H9 (cell line): ENCODE results near the gene PCDHGB1. TPM values are rescaled to one million over a fixed set of nuclear protein-coding genes. Genes with fewer than 3 reads are reported as not detected.

ENCODE experiments used
- DNase-seq: peaks from one replicate; pipeline ENCODE4 v3.0.0-alpha.2; 2017
- H2AFZ ChIP-seq: one replicate; pipeline ENCODE4 v1.6.1; 2013; ENCODE audit warnings: mild to moderate bottlenecking, low read length, control low read depth, moderate library complexity
- H2AK5ac ChIP-seq: 2 replicates; pipeline ENCODE4 v1.6.1; 2013; ENCODE audit warnings: low read length, control low read depth, mixed read lengths; ENCODE audit not compliant: insufficient read length
- H2BK120ac ChIP-seq: one replicate; pipeline ENCODE4 v1.6.1; 2013; ENCODE audit warnings: low read depth, mild to moderate bottlenecking, low read length, control low read depth, inconsistent platforms; ENCODE audit not compliant: poor library complexity, severe bottlenecking
- H2BK12ac ChIP-seq: 2 replicates; pipeline ENCODE4 v1.6.1; 2013; ENCODE audit warnings: low read length, control low read depth, mixed read lengths, low read depth; ENCODE audit not compliant: insufficient read length
- H2BK15ac ChIP-seq: 2 replicates; pipeline ENCODE4 v1.6.1; 2013; ENCODE audit warnings: low read depth, low read length, control low read depth
- H2BK20ac ChIP-seq: one replicate; pipeline ENCODE4 v1.6.1; 2013; ENCODE audit warnings: low read depth, mild to moderate bottlenecking, low read length, control low read depth, inconsistent platforms; ENCODE audit not compliant: poor library complexity, severe bottlenecking
- H2BK5ac ChIP-seq: 2 replicates; pipeline ENCODE4 v1.6.1; 2013; ENCODE audit warnings: low read length, control low read depth, mixed read lengths; ENCODE audit not compliant: insufficient read length
- H3K14ac ChIP-seq: 2 replicates; pipeline ENCODE4 v1.6.1; 2013; ENCODE audit warnings: low read length, control low read depth; ENCODE audit not compliant: insufficient read depth
- H3K18ac ChIP-seq: 2 replicates; pipeline ENCODE4 v1.6.1; 2013; ENCODE audit warnings: low read depth, mild to moderate bottlenecking, mixed read lengths, low read length, control low read depth; ENCODE audit not compliant: insufficient read length
- H3K23ac ChIP-seq: 2 replicates; pipeline ENCODE4 v1.6.1; 2013; ENCODE audit warnings: low read length, control low read depth, mixed read lengths, low read depth; ENCODE audit not compliant: insufficient read length
- H3K23me2 ChIP-seq: 2 replicates; pipeline ENCODE4 v1.6.1; 2013; ENCODE audit warnings: low read depth, mild to moderate bottlenecking, mixed read lengths, low read length, control low read depth; ENCODE audit not compliant: insufficient read length, poor library complexity, severe bottlenecking
- H3K27ac ChIP-seq: 2 replicates; pipeline ENCODE4 v1.5.1; 2013; ENCODE audit warnings: low read length, control low read depth, mixed read lengths, low read depth; ENCODE audit not compliant: insufficient read length
- H3K27me3 ChIP-seq: 2 replicates; pipeline ENCODE4 v1.6.1; 2013; ENCODE audit warnings: low read length, control low read depth, inconsistent platforms; ENCODE audit not compliant: insufficient read depth
- H3K4ac ChIP-seq: 2 replicates; pipeline ENCODE4 v1.6.1; 2013; ENCODE audit warnings: low read depth, mild to moderate bottlenecking, control low read depth, inconsistent platforms, low read length, moderate library complexity
- H3K4me1 ChIP-seq: 2 replicates; pipeline ENCODE4 v1.6.1; 2013; ENCODE audit warnings: low read length, control low read depth, inconsistent platforms; ENCODE audit not compliant: insufficient read depth
- H3K4me2 ChIP-seq: 2 replicates; pipeline ENCODE4 v1.6.1; 2013; ENCODE audit warnings: low read length, control low read depth, mixed read lengths; ENCODE audit not compliant: insufficient read length, insufficient read depth
- H3K56ac ChIP-seq: 2 replicates; pipeline ENCODE4 v1.6.1; 2013; ENCODE audit warnings: low read depth, mild to moderate bottlenecking, mixed read lengths, low read length, control low read depth; ENCODE audit not compliant: insufficient read length
- H3K79me1 ChIP-seq: 2 replicates; pipeline ENCODE4 v1.6.1; 2013; ENCODE audit warnings: low read depth, mild to moderate bottlenecking, moderate library complexity, low read length, control low read depth, inconsistent platforms; ENCODE audit not compliant: insufficient read depth, poor library complexity, severe bottlenecking
- H3K79me2 ChIP-seq: 2 replicates; pipeline ENCODE4 v1.6.1; 2013; ENCODE audit warnings: low read length, control low read depth, inconsistent platforms; ENCODE audit not compliant: insufficient read depth
- H3K9ac ChIP-seq: 2 replicates; pipeline ENCODE4 v1.6.1; 2013; ENCODE audit warnings: low read length, control low read depth, mixed read lengths; ENCODE audit not compliant: insufficient read length; ENCODE audit errors: extremely low read depth
- H3K9me3 ChIP-seq: one replicate; pipeline ENCODE4 v1.6.1; 2013; ENCODE audit warnings: low read depth, low read length, inconsistent platforms; ENCODE audit not compliant: control insufficient read depth
- H3T11ph ChIP-seq: one replicate; pipeline ENCODE4 v1.6.1; 2013; ENCODE audit warnings: mild to moderate bottlenecking, low read length, control low read depth, inconsistent platforms
- H4K20me1 ChIP-seq: one replicate; pipeline ENCODE4 v1.6.1; 2013; ENCODE audit not compliant: control insufficient read depth, insufficient read length, insufficient read depth
- H4K5ac ChIP-seq: 2 replicates; pipeline ENCODE4 v1.6.1; 2013; ENCODE audit warnings: low read depth, mild to moderate bottlenecking, mixed read lengths, low read length, control low read depth; ENCODE audit not compliant: insufficient read length
- H4K8ac ChIP-seq: replicated peaks from 2 replicates; pipeline ENCODE4 v1.6.1; 2013; ENCODE audit warnings: low read length, control low read depth, mixed read lengths, low read depth; ENCODE audit not compliant: insufficient read length
- H4K91ac ChIP-seq: 2 replicates; pipeline ENCODE4 v1.6.1; 2013; ENCODE audit warnings: low read depth, mild to moderate bottlenecking, moderate library complexity, mixed read lengths, low read length, control low read depth; ENCODE audit not compliant: insufficient read length
- H3K27ac Mint-ChIP-seq, 3 experiments: 2 replicates in 2 of 3; 3 replicates in 1 of 3; pipeline ENCODE4 v1.8.0; 2020 to 2021; ENCODE audit warnings: mixed read lengths in 3 of 3, mild to moderate bottlenecking in 1 of 3, moderate library complexity in 1 of 3
- H3K27me3 Mint-ChIP-seq: 2 replicates; pipeline ENCODE4 v1.8.0; 2021; ENCODE audit warnings: low read depth, mild to moderate bottlenecking, moderate library complexity, mixed read lengths
- H3K36me3 Mint-ChIP-seq, 3 experiments: 2 replicates in 2 of 3; 3 replicates in 1 of 3; pipeline ENCODE4 v1.8.0; 2020 to 2021; ENCODE audit warnings: low read depth in 3 of 3, mixed read lengths in 3 of 3; ENCODE audit not compliant: insufficient read depth in 1 of 3
- H3K4me1 Mint-ChIP-seq, 2 experiments: 2 replicates each; pipeline ENCODE4 v1.8.0; 2020; ENCODE audit warnings: mixed read lengths in 2 of 2
- H3K4me3 Mint-ChIP-seq, 2 experiments: 2 replicates in 1 of 2; 3 replicates in 1 of 2; pipeline ENCODE4 v1.8.0; 2020 to 2021; ENCODE audit warnings: mild to moderate bottlenecking in 2 of 2, mixed read lengths in 2 of 2, moderate library complexity in 1 of 2
- H3K9me3 Mint-ChIP-seq, 2 experiments: 2 replicates in 1 of 2; 3 replicates in 1 of 2; pipeline ENCODE4 v1.8.0; 2020; ENCODE audit warnings: mild to moderate bottlenecking in 2 of 2, mixed read lengths in 2 of 2, moderate library complexity in 1 of 2
- CTCF ChIP-seq: fragments of 200-600 bp; sonication (generic); conservative IDR thresholded peaks from 3 replicates; pipeline ENCODE4 v1.8.0; 2021; ENCODE audit warnings: antibody characterized with exemption, mild to moderate bottlenecking
- WGBS: extraction: QIAGEN DNeasy Blood & Tissue Kit; methylation state at CpG from one replicate; pipeline ENCODE4 v1.1.7; 2013; ENCODE audit warnings: missing lambda C conversion rate, low lambda C conversion rate, mixed read lengths; ENCODE audit not compliant: insufficient read length; ENCODE audit errors: extremely low coverage; 5-methylcytosine and 5-hydroxymethylcytosine counted together
- total RNA-seq: library from RNA; stranded (reverse); gene quantifications from 2 replicates; pipeline ENCODE4 v1.2.1, GENCODE V29; 2021

Gene PCDHGB1
- total RNA-seq, 1 experiment from 2014 or later = 5.0 TPM

DNA sequence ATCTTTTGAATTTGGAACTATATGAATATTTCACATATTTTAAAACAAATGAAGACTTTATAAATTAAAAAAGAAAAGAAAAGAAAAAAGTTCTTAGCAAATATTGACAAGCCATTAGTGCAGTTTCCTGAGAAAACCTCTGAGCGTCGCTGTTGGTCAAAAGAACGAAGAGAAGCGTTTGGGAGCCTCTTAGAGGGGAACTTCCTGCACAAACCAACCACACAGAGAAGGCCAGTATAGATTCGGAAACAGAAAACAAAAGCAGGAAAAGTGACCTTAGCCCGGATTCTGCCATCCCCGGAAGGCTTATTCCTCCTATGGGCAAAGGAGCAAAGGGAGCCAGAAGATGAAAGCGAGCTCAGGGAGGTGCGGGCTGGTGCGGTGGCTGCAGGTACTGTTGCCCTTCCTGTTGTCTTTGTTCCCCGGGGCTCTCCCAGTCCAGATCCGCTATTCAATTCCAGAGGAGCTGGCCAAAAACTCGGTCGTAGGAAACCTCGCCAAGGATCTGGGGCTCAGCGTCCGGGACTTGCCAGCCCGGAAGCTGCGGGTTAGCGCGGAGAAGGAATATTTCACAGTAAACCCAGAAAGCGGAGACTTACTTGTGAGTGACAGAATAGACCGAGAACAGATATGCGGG, 10.0 kb downstream of the PCDHGB1 start, which contains the start of gene PCDHGB2:
Gene PCDHGB2, plus strand, starts transcription at position 205 of the 637 bp plus-strand sequence. Its CDS starts 142 bp downstream, at position 347.
- peaks cover 29% of the 10 kb centered on the region for H3K9me3 ChIP-seq
- no peak within 1 kb of the TSS for H2BK15ac ChIP-seq
- peak; percentile 50 for DNase-seq
- no peak within 1 kb of the TSS for H2BK12ac ChIP-seq
- H3K14ac ChIP-seq = no peak within 1 kb of the TSS
- Mint-ChIP-seq H3K9me3 (peaks cover 70 to 71% of the 10 kb centered on the region in 2 experiments), H3K27ac (peak within 1 kb of the TSS in 2 of 3 experiments; percentile 7 to 83; a peak in 2 of 7 replicates), H3K36me3 (peaks cover 40 to 72% (median 63%) of the 10 kb centered on the region in 3 experiments), H3K4me3 (peak within 1 kb of the TSS in 1 of 2 experiments; percentile 53; a peak in 4 of 5 replicates), H3K4me1 (peaks cover 7 to 15% of the 10 kb centered on the region in 2 experiments; a peak in 3 of 4 replicates), H3K27me3 (peaks cover 3% of the 10 kb centered on the region)
- no peaks in the 10 kb centered on the region for H3K4me1 ChIP-seq
- H2AFZ ChIP-seq = no peak within 1 kb of the TSS
- no peaks in the 10 kb centered on the region for H4K20me1 ChIP-seq
- H3T11ph ChIP-seq = no peak within 1 kb of the TSS
- H2BK5ac ChIP-seq = no peak within 1 kb of the TSS
- H3K56ac ChIP-seq = no peak within 1 kb of the TSS
- no peak within 1 kb of the TSS for H3K9ac ChIP-seq
- no peak within 1 kb of the TSS for H3K4me2 ChIP-seq
- no peak within 1 kb of the TSS for H3K23ac ChIP-seq
- H3K4ac ChIP-seq = no peak within 1 kb of the TSS
- no peaks in the 10 kb centered on the region for H3K79me2 ChIP-seq
- no peak within 1 kb of the TSS for H2BK120ac ChIP-seq
- H2BK20ac ChIP-seq = no peak within 1 kb of the TSS
- H3K27ac ChIP-seq = no peak within 1 kb of the TSS
- no peak within 1 kb of the TSS for H4K5ac ChIP-seq
- H2AK5ac ChIP-seq = no peak within 1 kb of the TSS
- no peak within 1 kb of the TSS for H4K8ac ChIP-seq
- no peak within 1 kb of the TSS for H3K18ac ChIP-seq
- H4K91ac ChIP-seq = no peak within 1 kb of the TSS
- H3K79me1 ChIP-seq = no peaks in the 10 kb centered on the region
- TF ChIP-seq CTCF = peak; percentile 75
- WGBS = no CpG with 5 or more reads among the region's 24 CpGs
- H3K27me3 ChIP-seq = no peaks in the 10 kb centered on the region
- H3K23me2 ChIP-seq = no peaks in the 10 kb centered on the region
